H1 (cell line): ENCODE data around the gene SLC37A1. TPM values are rescaled to one million over a fixed set of nuclear protein-coding genes. Genes with fewer than 3 reads are reported as not detected.

Experiments
- MAFK ChIP-seq: IDR thresholded peaks from 2 replicates; pipeline ENCODE4 v1.6.1; 2012; ENCODE audit warnings: low read depth, mild to moderate bottlenecking, improper control_type of control experiment, low read length
- RAD21 ChIP-seq, 2 experiments: IDR thresholded peaks in 1 of 2; conservative IDR thresholded peaks in 1 of 2; 2 replicates each; pipeline ENCODE4 v1.6.1; 2011; ENCODE audit warnings: low read depth in 2 of 2, low read length in 2 of 2, improper control_type of control experiment in 1 of 2, inconsistent platforms in 1 of 2, mild to moderate bottlenecking in 1 of 2, moderate library complexity in 1 of 2
- polyA plus RNA-seq, 7 experiments: library from polyadenylated mRNA; depleted of rRNA in 3 of 7; stranded (reverse) in 5 of 7; unstranded in 2 of 7; fragments of >200 nt in 5 of 7; fragments of 200-250 nt in 2 of 7; gene quantifications; 1 replicate in 5 of 7; 2 replicates in 1 of 7; 4 replicates in 1 of 7; pipeline versions ENCODE4 v1.2.1 to v1.2.3, GENCODE V29; 2011 to 2013; ENCODE audit warnings: missing spikeins in 2 of 7, mixed read lengths in 2 of 7
- total RNA-seq: library from RNA; stranded (reverse); fragmentation: NEBNext Ultra II Directional; extraction: Animal tissue kit (Norgen Biotek cat#: 25700); gene quantifications from 2 replicates; pipeline ENCODE4 v1.2.1, GENCODE V29; 2021
- TF ChIP-seq, protein P1 (sequence below), 3 experiments: IDR thresholded peaks; 1 replicate in 2 of 3; 2 replicates in 1 of 3; pipeline versions ENCODE4 v1.5.1 to v1.6.1; 2011; ENCODE audit warnings: low read length in 3 of 3, mild to moderate bottlenecking in 3 of 3, inconsistent platforms in 2 of 3, low read depth in 1 of 3, moderate library complexity in 1 of 3; ENCODE audit not compliant: insufficient read depth in 1 of 3; ENCODE audit errors: control extremely low read depth in 1 of 3

Gene SLC37A1
- total and polyA plus RNA-seq, 2 of the 8 experiments (the other 6 are each of a cell fraction or from before 2014, with no cell fraction given), result 15.6 to 30.9 TPM

DNA sequence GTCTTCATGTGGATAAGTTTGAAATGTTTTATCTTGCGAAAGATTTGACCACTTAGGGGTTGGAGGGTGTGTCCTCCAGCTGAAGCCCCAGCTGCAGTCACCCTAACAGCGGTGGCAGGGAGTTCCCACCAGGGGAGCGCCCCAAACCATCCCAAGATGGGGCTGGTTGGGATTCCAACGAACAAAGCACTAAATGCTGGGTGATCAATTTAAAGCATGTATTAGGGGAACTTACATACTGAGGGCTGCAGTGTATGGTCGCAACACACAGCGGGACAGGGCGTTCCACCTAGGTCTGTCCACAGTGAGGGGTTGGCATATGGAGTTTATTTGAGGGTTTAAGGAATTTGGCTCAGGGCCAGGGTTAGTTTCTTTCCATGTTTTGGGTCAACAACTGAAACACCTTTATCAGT, 26.3 kb downstream of the SLC37A1 start (continued):
- TF ChIP-seq RAD21 (IDR thresholded peaks at IDR 0.05 in 1 of 2, conservative IDR thresholded peaks at IDR 0.05 in 1 of 2; ENCODE audit: low read depth in 2 of 2, low read length in 2 of 2) (peak; percentile 48 to 69), MAFK (0 out of 2 replicates have a peak, but pooled peaks have one; percentile 27)
- TF ChIP-seq, protein P1, sequence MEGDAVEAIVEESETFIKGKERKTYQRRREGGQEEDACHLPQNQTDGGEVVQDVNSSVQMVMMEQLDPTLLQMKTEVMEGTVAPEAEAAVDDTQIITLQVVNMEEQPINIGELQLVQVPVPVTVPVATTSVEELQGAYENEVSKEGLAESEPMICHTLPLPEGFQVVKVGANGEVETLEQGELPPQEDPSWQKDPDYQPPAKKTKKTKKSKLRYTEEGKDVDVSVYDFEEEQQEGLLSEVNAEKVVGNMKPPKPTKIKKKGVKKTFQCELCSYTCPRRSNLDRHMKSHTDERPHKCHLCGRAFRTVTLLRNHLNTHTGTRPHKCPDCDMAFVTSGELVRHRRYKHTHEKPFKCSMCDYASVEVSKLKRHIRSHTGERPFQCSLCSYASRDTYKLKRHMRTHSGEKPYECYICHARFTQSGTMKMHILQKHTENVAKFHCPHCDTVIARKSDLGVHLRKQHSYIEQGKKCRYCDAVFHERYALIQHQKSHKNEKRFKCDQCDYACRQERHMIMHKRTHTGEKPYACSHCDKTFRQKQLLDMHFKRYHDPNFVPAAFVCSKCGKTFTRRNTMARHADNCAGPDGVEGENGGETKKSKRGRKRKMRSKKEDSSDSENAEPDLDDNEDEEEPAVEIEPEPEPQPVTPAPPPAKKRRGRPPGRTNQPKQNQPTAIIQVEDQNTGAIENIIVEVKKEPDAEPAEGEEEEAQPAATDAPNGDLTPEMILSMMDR (IDR thresholded peaks at IDR 0.05; ENCODE audit: control extremely low read depth in 1 of 3, insufficient read depth in 1 of 3, low read depth in 1 of 3, low read length in 3 of 3), result peak; percentile 33 to 55 (median 40); a peak in 2 of 4 replicates
- TF ChIP-seq, all 59 proteins: peak for 4
